Measurements from ENCODE around the gene GSX2.

DNA sequence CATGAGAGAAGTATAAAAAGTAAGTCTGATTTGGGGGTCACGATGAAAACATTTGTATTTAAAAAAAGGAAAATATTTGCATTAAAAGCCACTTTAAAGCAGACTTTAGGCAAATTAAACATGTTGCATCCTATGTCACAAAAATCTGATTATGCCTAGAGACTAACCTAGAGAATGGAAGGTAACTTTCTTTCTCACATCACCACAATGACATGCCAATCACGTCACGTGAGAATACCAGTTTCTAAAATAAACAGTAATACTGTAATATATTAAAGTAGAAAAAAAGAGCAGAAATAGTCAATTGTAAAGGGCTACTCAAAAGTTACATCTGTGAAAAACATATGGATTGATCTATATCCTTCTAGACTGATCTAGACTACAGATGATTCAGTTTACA, 38.9 kb upstream of the GSX2 start:
- no peak for TF ChIP-seq TAF1 (IDR thresholded peaks at IDR 0.05; ENCODE audit: low read depth, low read length)
- TF ChIP-seq POLR2AphosphoS5 (IDR thresholded peaks at IDR 0.05; ENCODE audit: low read depth, low read length) = no peak
- no peak for TF ChIP-seq POLR2A (IDR thresholded peaks at IDR 0.05; ENCODE audit: low read depth, low read length)
- no peak for TF ChIP-seq POU2F2 (IDR thresholded peaks at IDR 0.05; ENCODE audit: low read depth, low read length)
